ENCODE data around the gene ARAP3. TPM values are rescaled to one million over a fixed set of nuclear protein-coding genes. Genes with fewer than 3 reads are reported as not detected.

Gene ARAP3
- total and polyA plus RNA-seq, 4 donors, result 15.7 to 26.6 (median 19.7) TPM

DNA sequence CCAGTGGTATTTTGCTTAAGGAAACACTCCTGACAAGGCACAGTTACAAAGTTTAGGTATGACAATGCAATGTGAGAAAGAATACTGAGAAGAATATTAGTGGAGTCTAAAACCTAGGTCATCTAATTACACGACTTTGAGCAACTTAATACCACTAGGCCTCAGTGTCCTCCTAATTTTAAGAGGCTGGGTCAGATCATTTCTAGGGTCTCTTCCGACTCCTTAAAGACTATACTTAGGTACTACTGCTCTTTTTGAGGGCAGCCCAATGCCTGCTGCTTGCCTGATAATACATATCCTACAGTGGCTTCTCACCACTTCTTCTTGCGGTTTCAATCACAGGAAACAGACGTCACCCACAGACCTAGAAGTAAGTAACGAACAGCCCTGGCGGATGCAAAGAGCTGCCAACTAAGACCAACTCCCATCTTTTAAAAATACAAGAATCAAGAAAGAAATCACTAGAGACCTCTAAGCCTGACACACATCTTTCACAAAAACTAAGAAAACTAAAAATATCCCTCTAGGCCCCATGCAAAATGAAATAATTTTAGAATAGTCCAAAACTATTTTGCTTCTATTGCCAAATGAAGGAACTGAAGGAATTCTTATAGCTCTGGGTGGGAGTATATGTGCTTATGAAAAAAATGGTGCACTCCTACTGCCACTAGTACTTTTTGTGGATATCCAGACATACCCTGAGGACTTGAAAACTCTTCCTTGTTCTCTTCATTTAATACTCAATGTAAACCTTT lies 76.3 kb downstream of the ARAP3 start:
- TF ChIP-seq, protein P1, sequence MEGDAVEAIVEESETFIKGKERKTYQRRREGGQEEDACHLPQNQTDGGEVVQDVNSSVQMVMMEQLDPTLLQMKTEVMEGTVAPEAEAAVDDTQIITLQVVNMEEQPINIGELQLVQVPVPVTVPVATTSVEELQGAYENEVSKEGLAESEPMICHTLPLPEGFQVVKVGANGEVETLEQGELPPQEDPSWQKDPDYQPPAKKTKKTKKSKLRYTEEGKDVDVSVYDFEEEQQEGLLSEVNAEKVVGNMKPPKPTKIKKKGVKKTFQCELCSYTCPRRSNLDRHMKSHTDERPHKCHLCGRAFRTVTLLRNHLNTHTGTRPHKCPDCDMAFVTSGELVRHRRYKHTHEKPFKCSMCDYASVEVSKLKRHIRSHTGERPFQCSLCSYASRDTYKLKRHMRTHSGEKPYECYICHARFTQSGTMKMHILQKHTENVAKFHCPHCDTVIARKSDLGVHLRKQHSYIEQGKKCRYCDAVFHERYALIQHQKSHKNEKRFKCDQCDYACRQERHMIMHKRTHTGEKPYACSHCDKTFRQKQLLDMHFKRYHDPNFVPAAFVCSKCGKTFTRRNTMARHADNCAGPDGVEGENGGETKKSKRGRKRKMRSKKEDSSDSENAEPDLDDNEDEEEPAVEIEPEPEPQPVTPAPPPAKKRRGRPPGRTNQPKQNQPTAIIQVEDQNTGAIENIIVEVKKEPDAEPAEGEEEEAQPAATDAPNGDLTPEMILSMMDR (IDR thresholded peaks at IDR 0.05; ENCODE audit: control extremely low read depth, extremely low read depth), result no peak
- peak overlapping the region; percentile 1 to 85 for H3K27ac ChIP-seq (ENCODE audit: low read depth in 1 of 2, low read length in 1 of 2)
- no peaks in the 10 kb centered on the region for H3K36me3 ChIP-seq (ENCODE audit: control insufficient read depth in 4 of 4, insufficient read depth in 4 of 4, low read length in 4 of 4)
- no peaks in the 10 kb centered on the region for H3K27me3 ChIP-seq (ENCODE audit: control insufficient read depth in 3 of 3, insufficient read depth in 3 of 3, low read length in 2 of 3)
- no peak overlapping the region for H3K4me3 ChIP-seq
- no peaks in the 10 kb centered on the region for H3K9me3 ChIP-seq (ENCODE audit: control insufficient read depth in 4 of 4, insufficient read depth in 3 of 4, low read length in 3 of 4)
- peak; percentile 71 for ATAC-seq (ENCODE audit: insufficient read depth, low FRiP score)
- DNase-seq, result peak in 2 of 3 donors; percentile 42 to 65
- H3K4me1 ChIP-seq (ENCODE audit: control insufficient read depth in 5 of 5, insufficient read depth in 5 of 5, low read length in 5 of 5), result peaks cover 0 to 28% (median 7%) of the 10 kb centered on the region in 5 donors
- H3K9ac ChIP-seq (ENCODE audit: insufficient read depth in 1 of 2, low read length in 2 of 2), result no peak overlapping the region
- 20 to 35% methylated on average over 6 of the region's 6 CpGs for WGBS, 2 donors

DNA sequence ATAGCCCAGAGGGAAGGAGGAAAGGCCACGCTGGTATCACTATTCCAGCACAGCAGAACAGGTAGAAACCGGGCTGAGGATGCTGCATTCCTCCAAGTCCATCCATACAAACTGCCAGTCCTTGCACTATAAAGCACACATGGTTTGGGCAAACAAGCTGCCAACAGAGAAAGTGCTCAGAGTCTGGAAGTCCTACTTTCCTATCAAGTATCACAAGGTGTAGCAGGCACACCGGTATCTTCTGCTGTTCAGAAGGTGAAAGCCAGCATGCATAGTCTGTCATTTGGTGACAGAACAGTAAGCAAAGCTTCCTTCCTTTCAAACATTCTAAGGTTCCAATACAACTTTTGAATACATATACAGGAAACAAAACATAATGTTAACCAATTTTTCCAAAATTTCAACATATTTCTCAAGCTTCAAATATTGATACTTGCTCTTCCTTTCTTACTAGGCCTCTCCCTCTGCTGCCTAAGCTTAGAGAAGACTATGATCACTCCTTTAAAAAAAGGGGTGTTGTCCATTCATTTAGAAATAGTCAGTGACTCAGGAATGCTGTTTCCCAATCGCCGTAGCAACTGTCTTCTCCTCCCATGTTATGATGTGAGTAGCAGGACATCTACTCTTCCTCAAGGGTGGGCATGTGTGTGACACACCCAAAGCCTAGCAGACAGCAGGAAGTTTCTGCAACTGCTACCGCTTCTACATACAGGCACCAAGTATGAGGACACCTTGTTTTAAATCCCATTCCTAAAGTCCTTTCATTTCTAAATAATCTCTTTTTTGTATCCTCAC lies 77.9 kb downstream of the ARAP3 start:
- H3K9me3 ChIP-seq (ENCODE audit: control insufficient read depth in 4 of 4, insufficient read depth in 3 of 4, low read length in 3 of 4), result no peaks in the 10 kb centered on the region
- DNase-seq (peak; percentile 22 to 58 (median 49)), ATAC-seq (ENCODE audit: insufficient read depth, low FRiP score) (peak; percentile 78)
- H3K27me3 ChIP-seq (ENCODE audit: control insufficient read depth in 3 of 3, insufficient read depth in 3 of 3, low read length in 2 of 3), result no peaks in the 10 kb centered on the region
- WGBS, 2 donors, result 32 to 45% methylated on average over 6 of the region's 6 CpGs
- peak overlapping the region in 1 of 2 donors; percentile 19 for H3K9ac ChIP-seq (ENCODE audit: insufficient read depth in 1 of 2, low read length in 2 of 2)
- H3K27ac ChIP-seq (ENCODE audit: low read depth in 1 of 2, low read length in 1 of 2), result peak overlapping the region; percentile 59 to 91
- H3K4me3 ChIP-seq, result no peak overlapping the region
- H3K36me3 ChIP-seq (ENCODE audit: control insufficient read depth in 4 of 4, insufficient read depth in 4 of 4, low read length in 4 of 4), result no peaks in the 10 kb centered on the region
- TF ChIP-seq, protein P1 (IDR thresholded peaks at IDR 0.05; ENCODE audit: control extremely low read depth, extremely low read depth), result no peak
- peaks cover 0 to 44% (median 7%) of the 10 kb centered on the region in 5 donors for H3K4me1 ChIP-seq (ENCODE audit: control insufficient read depth in 5 of 5, insufficient read depth in 5 of 5, low read length in 5 of 5)

Other genes starting within 250 kb of the ARAP3 start
- gene PCDHGC3, start 206.3 kb downstream of the ARAP3 start, total RNA-seq, result 100 to 1,000 TPM in 1 of 2 donors, 10 to 100 TPM in 1; 63.9 to 116 TPM
- 10 to 100 TPM; 44.8 to 73.4 TPM for gene PCDHGC3, start 206.3 kb downstream of the ARAP3 start, polyA plus RNA-seq
- 1 to 10 TPM; 3.1 to 8.7 TPM for gene PCDHGC4, start 197.2 kb downstream of the ARAP3 start, total RNA-seq
- under 1 TPM; 0.08 to 0.24 TPM for gene PCDHGC4, start 197.2 kb downstream of the ARAP3 start, polyA plus RNA-seq
- gene PCDHGC5, start 193.1 kb downstream of the ARAP3 start, total RNA-seq, result 1 to 10 TPM; 2.7 to 5.1 TPM
- gene PCDHGC5, start 193.1 kb downstream of the ARAP3 start, polyA plus RNA-seq, result under 1 TPM; 0.14 to 0.39 TPM
- 100 to 1,000 TPM in 1 of 2 donors, 10 to 100 TPM in 1; 41.7 to 151 TPM for gene DIAPH1, start 63.2 kb downstream of the ARAP3 start, total RNA-seq
- 10 to 100 TPM; 54.0 to 74.8 TPM for gene DIAPH1, start 63.2 kb downstream of the ARAP3 start, polyA plus RNA-seq
- gene HDAC3, start 45.4 kb downstream of the ARAP3 start, total RNA-seq, result 10 to 100 TPM; 52.3 to 62.5 TPM
- gene HDAC3, start 45.4 kb downstream of the ARAP3 start, polyA plus RNA-seq, result 10 to 100 TPM; 35.1 to 41.2 TPM
- 1 to 10 TPM; 1.2 to 6.5 TPM for gene RELL2, start 45.2 kb downstream of the ARAP3 start, total RNA-seq
- 1 to 10 TPM; 5.9 to 6.9 TPM for gene RELL2, start 45.2 kb downstream of the ARAP3 start, polyA plus RNA-seq
- 10 to 100 TPM; 20.3 to 23.2 TPM for gene FCHSD1, start 30.8 kb downstream of the ARAP3 start, total RNA-seq
- gene FCHSD1, start 30.8 kb downstream of the ARAP3 start, polyA plus RNA-seq, result 10 to 100 TPM; 12.2 to 15.0 TPM
- 10 to 100 TPM; 43.6 to 70.2 TPM for gene PCDH1, start 196.2 kb upstream of the ARAP3 start, total RNA-seq
- gene PCDH1, start 196.2 kb upstream of the ARAP3 start, polyA plus RNA-seq, result 10 to 100 TPM; 18.2 to 45.1 TPM
- 100 to 1,000 TPM in 1 of 2 donors, 10 to 100 TPM in 1; 89.1 to 141 TPM for gene DELE1, start 241.6 kb upstream of the ARAP3 start, total RNA-seq
- 10 to 100 TPM; 46.3 to 49.3 TPM for gene DELE1, start 241.6 kb upstream of the ARAP3 start, polyA plus RNA-seq

Data from lung (tissue), 12 donors.